HCT116 (cell line): Measurements from ENCODE around the gene TMEM184A. TPM values are rescaled to one million over a fixed set of nuclear protein-coding genes. Genes with fewer than 3 reads are reported as not detected.

Source experiments
- ATAC-seq: fragments of 200-7000 bp; cut with Tn5 transposase; 2 replicates; pipeline ENCODE4 v1.9.1; 2020; ENCODE audit warnings: mild to moderate bottlenecking, moderate library complexity
- BruUV-seq: library from RNA; stranded (reverse); fragments of 400-500 nt; replicated peaks from 2 replicates; lab custom pipeline; 2021; lab: Mats Ljungman, UMichigan
- CTCF ChIA-PET: fragments of 300-600 bp; sonication (Branson Sonifier 250); formaldehyde crosslinking; loops from one replicate; lab custom pipeline; 2021; ENCODE audit warnings: antibody characterized with exemption; lab: Charles Lee
- POLR2A ChIA-PET: fragments of 300-600, 350-600 bp; sonication (Branson Sonifier 250); formaldehyde crosslinking; loops from one replicate; lab custom pipeline; 2021; ENCODE audit warnings: antibody characterized with exemption; lab: Charles Lee
- RAD21 ChIA-PET, 2 experiments: fragments of 300-600 bp; sonication (Branson Sonifier 250); formaldehyde crosslinking; loops; one replicate each; lab custom pipeline; 2023; ENCODE audit warnings: low total read pairs in 2 of 2; ENCODE audit not compliant: uncharacterized antibody in 2 of 2, unreplicated experiment in 2 of 2, low non-redundant PET in 1 of 2; lab: Charles Lee
- DNase-seq: peaks from one replicate; pipeline ENCODE4 v3.0.0-alpha.2; 2010; ENCODE audit warnings: low read depth, low spot score
- H2AFZ ChIP-seq: fragments of 200-600 bp; shearing (Covaris generic), sonication (generic); 2 replicates; pipeline ENCODE4 v1.6.1; 2017; ENCODE audit warnings: low read depth, mixed run types, mixed read lengths, antibody characterized with exemption, low read length; ENCODE audit not compliant: poor library complexity, severe bottlenecking
- H3K27ac ChIP-seq: 2 replicates; pipeline ENCODE4 v1.5.1; 2012; ENCODE audit warnings: low read depth, low read length
- H3K27me3 ChIP-seq: fragments of 200-600 bp; sonication (generic); 2 replicates; pipeline ENCODE4 v1.6.1; 2016; ENCODE audit warnings: mixed run types, low read length, mixed read lengths; ENCODE audit not compliant: insufficient read depth
- H3K36me3 ChIP-seq, 2 experiments: fragments of 200-500 bp in 1 of 2; fragments of 200-600 bp in 1 of 2; sonication (Bioruptor generic) in 1 of 2; sonication (generic) in 1 of 2; 2 replicates each; pipeline versions ENCODE4 v1.5.1 to v1.6.1; 2014 to 2016; ENCODE audit warnings: low read length in 2 of 2, inconsistent platforms in 1 of 2, mixed read lengths in 1 of 2, mixed run types in 1 of 2; ENCODE audit not compliant: insufficient read depth in 2 of 2, control insufficient read depth in 1 of 2
- H3K4me1 ChIP-seq, 2 experiments: fragments of 200-600 bp in 1 of 2; sonication (generic) in 1 of 2; 2 replicates each; pipeline versions ENCODE4 v1.5.1 to v1.6.1; 2012 to 2017; ENCODE audit warnings: low read length in 2 of 2, inconsistent platforms in 1 of 2, mild to moderate bottlenecking in 1 of 2, mixed read lengths in 1 of 2, mixed run types in 1 of 2, moderate library complexity in 1 of 2; ENCODE audit not compliant: insufficient read depth in 2 of 2, control insufficient read depth in 1 of 2
- H3K4me2 ChIP-seq: fragments of 200-600 bp; sonication (generic); 2 replicates; pipeline ENCODE4 v1.6.1; 2017; ENCODE audit warnings: mixed run types, low read length, mixed read lengths
- H3K4me3 ChIP-seq, 2 experiments: fragments of 200-600 bp in 1 of 2; sonication (generic) in 1 of 2; replicated peaks in 1 of 2; 2 replicates each; pipeline ENCODE4 v1.5.1; 2011 to 2016; ENCODE audit warnings: low read length in 2 of 2, control low read depth in 1 of 2, low read depth in 1 of 2, mild to moderate bottlenecking in 1 of 2, mixed read lengths in 1 of 2, mixed run types in 1 of 2
- H3K79me2 ChIP-seq: fragments of 200-600 bp; sonication (generic); 2 replicates; pipeline ENCODE4 v1.6.1; 2017; ENCODE audit warnings: mild to moderate bottlenecking, mixed run types, low read length, moderate library complexity, mixed read lengths; ENCODE audit not compliant: insufficient read depth
- H3K9ac ChIP-seq: fragments of 200-600 bp; sonication (generic); 2 replicates; pipeline ENCODE4 v1.6.1; 2016; ENCODE audit warnings: low read length, mixed read lengths
- H3K9me2 ChIP-seq: fragments of 200-600 bp; sonication (generic), shearing (Covaris generic); 2 replicates; pipeline ENCODE4 v1.6.1; 2017; ENCODE audit warnings: mixed run types, mild to moderate bottlenecking, moderate library complexity; ENCODE audit not compliant: insufficient read depth
- H3K9me3 ChIP-seq, 2 experiments: fragments of 200-500 bp in 1 of 2; fragments of 200-600 bp in 1 of 2; sonication (Bioruptor generic) in 1 of 2; sonication (generic) in 1 of 2; 2 replicates each; pipeline ENCODE4 v1.6.1; 2014 to 2017; ENCODE audit warnings: low read length in 2 of 2, mixed read lengths in 2 of 2, inconsistent platforms in 1 of 2, low read depth in 1 of 2, mild to moderate bottlenecking in 1 of 2, mixed run types in 1 of 2, moderate library complexity in 1 of 2; ENCODE audit not compliant: control insufficient read depth in 1 of 2, insufficient read depth in 1 of 2
- H4K20me1 ChIP-seq: fragments of 200-600 bp; sonication (generic), shearing (Covaris generic); 2 replicates; pipeline ENCODE4 v1.6.1; 2017; ENCODE audit warnings: mixed run types, mild to moderate bottlenecking, moderate library complexity; ENCODE audit not compliant: insufficient read depth
- CBX3 ChIP-seq: IDR thresholded peaks from 2 replicates; pipeline ENCODE4 v1.6.1; 2012; ENCODE audit warnings: low read depth
- CEBPB ChIP-seq: IDR thresholded peaks from 2 replicates; pipeline ENCODE4 v1.6.1; 2012; ENCODE audit warnings: low read depth
- EGR1 ChIP-seq: IDR thresholded peaks from 2 replicates; pipeline ENCODE4 v1.6.1; 2012; ENCODE audit warnings: low read depth
- ELF1 ChIP-seq: IDR thresholded peaks from 2 replicates; pipeline ENCODE4 v1.6.1; 2012; ENCODE audit warnings: low read depth, borderline replicate concordance
- EZH2phosphoT487 ChIP-seq: fragments of 200-600 bp; IDR thresholded peaks from 2 replicates; pipeline ENCODE4 v1.6.1; 2018; ENCODE audit warnings: antibody characterized with exemption, borderline replicate concordance
- FOSL1 ChIP-seq: IDR thresholded peaks from 2 replicates; pipeline ENCODE4 v1.6.1; 2012; ENCODE audit warnings: low read depth
- POLR2AphosphoS5 ChIP-seq: IDR thresholded peaks from 2 replicates; pipeline ENCODE4 v1.6.1; 2011; ENCODE audit warnings: mild to moderate bottlenecking, low read depth, low read length, moderate library complexity
- REST ChIP-seq: IDR thresholded peaks from 2 replicates; pipeline ENCODE4 v1.6.1; 2012; ENCODE audit warnings: low read depth
- SIN3A ChIP-seq: IDR thresholded peaks from 2 replicates; pipeline ENCODE4 v1.6.1; 2012; ENCODE audit warnings: low read depth
- SRF ChIP-seq: IDR thresholded peaks from 2 replicates; pipeline ENCODE4 v1.6.1; 2012; ENCODE audit warnings: low read depth
- TCF7L2 ChIP-seq: IDR thresholded peaks from 2 replicates; pipeline ENCODE4 v1.7.0; 2011; ENCODE audit warnings: borderline replicate concordance, inconsistent platforms; ENCODE audit not compliant: insufficient read depth, insufficient read length; ENCODE audit errors: extremely low read depth
- YY1 ChIP-seq: IDR thresholded peaks from 2 replicates; pipeline ENCODE4 v1.6.1; 2011; ENCODE audit warnings: low read length, low read depth, moderate library complexity, mild to moderate bottlenecking; ENCODE audit not compliant: insufficient replicate concordance; ENCODE audit errors: extremely low read depth
- ZFX ChIP-seq: fragments of 450-650 bp; IDR thresholded peaks from 2 replicates; pipeline ENCODE4 v1.6.1; 2017
- ZNF274 ChIP-seq: fragments of 200-500 bp; sonication (Bioruptor generic); IDR thresholded peaks from 2 replicates; pipeline ENCODE4 v1.6.1; 2014; ENCODE audit warnings: mild to moderate bottlenecking, low read depth, low read length, inconsistent platforms
- intact Hi-C: fragments of 100-400 bp; cut with micrococcal nuclease; formaldehyde crosslinking; loops from 2 replicates; pipeline ENCODE4 v1.10.0; 2022
- total RNA-seq: library from RNA; stranded (reverse); gene quantifications from one replicate; pipeline ENCODE4 v1.2.1, GENCODE V29; 2021; ENCODE audit not compliant: unreplicated experiment
- TF ChIP-seq, protein P1 (sequence below): IDR thresholded peaks from 2 replicates; pipeline ENCODE4 v1.6.1; 2011; ENCODE audit warnings: mild to moderate bottlenecking, low read length, moderate library complexity; ENCODE audit not compliant: insufficient replicate concordance; ENCODE audit errors: extremely low read depth

The TMEM184A gene
- total RNA-seq, 1 experiment from 2014 or later, result 34.8 TPM

- TF ChIP-seq, protein P1, sequence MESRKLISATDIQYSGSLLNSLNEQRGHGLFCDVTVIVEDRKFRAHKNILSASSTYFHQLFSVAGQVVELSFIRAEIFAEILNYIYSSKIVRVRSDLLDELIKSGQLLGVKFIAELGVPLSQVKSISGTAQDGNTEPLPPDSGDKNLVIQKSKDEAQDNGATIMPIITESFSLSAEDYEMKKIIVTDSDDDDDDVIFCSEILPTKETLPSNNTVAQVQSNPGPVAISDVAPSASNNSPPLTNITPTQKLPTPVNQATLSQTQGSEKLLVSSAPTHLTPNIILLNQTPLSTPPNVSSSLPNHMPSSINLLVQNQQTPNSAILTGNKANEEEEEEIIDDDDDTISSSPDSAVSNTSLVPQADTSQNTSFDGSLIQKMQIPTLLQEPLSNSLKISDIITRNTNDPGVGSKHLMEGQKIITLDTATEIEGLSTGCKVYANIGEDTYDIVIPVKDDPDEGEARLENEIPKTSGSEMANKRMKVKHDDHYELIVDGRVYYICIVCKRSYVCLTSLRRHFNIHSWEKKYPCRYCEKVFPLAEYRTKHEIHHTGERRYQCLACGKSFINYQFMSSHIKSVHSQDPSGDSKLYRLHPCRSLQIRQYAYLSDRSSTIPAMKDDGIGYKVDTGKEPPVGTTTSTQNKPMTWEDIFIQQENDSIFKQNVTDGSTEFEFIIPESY, result peak; percentile 83
- peak; percentile 91 for TF ChIP-seq POLR2AphosphoS5
- TF ChIP-seq EZH2phosphoT487, result no peak
Measured at GRCh38 chr7:1503816-1504775, 51.9 kb downstream of the TMEM184A start, which contains the start of gene INTS1 (continued).

- intact Hi-C loops, result no loop called here
- TF ChIP-seq CEBPB (no peak), CBX3 (no peak), YY1 (no peak), REST (no peak), POLR2AphosphoS5 (no peak), EGR1 (no peak), ZNF274 (no peak), TCF7L2 (no peak), SIN3A (no peak), SRF (no peak), FOSL1 (no peak), ZFX (no peak), ELF1 (no peak), EZH2phosphoT487 (no peak)
- TF ChIP-seq, protein P1, result no peak
Measured at GRCh38 chr7:1503390-1503789, 52.6 kb downstream of the TMEM184A start.

More at GRCh38 chr7:1503390-1503789, 52.6 kb downstream of the TMEM184A start:
- H3K36me3 ChIP-seq, result peaks cover 22% of the 10 kb centered on the region in 2 experiments; a peak in 3 of 4 replicates
- H3K4me3 ChIP-seq, result peak overlapping the region; percentile 65 to 97
- no peaks in the 10 kb centered on the region for H3K9me2 ChIP-seq
- no peaks in the 10 kb centered on the region for H3K27me3 ChIP-seq
- H3K9me3 ChIP-seq, result no peaks in the 10 kb centered on the region
- H3K4me2 ChIP-seq, result peak overlapping the region; percentile 90
- peaks cover 37 to 43% of the 10 kb centered on the region in 2 experiments for H3K4me1 ChIP-seq
- no peak overlapping the region for H2AFZ ChIP-seq
- ATAC-seq, result no peak
- peak overlapping the region; percentile 79 for H3K27ac ChIP-seq
- POLR2A ChIA-PET, result no interaction called here
- H3K9ac ChIP-seq, result peak overlapping the region; percentile 80
- H3K79me2 ChIP-seq, result peaks cover 38% of the 10 kb centered on the region
- H4K20me1 ChIP-seq, result no peaks in the 10 kb centered on the region
- BruUV-seq, result TSS peak; percentile 57
- CTCF ChIA-PET, result no interaction called here
- RAD21 ChIA-PET, result no interaction called here
- DNase-seq, result no peak
